ENCODE results near the gene PTPRU. TPM values are rescaled to one million over a fixed set of nuclear protein-coding genes. Genes with fewer than 3 reads are reported as not detected.

The PTPRU gene
- total RNA-seq, 5 donors from 2014 or later (not counting 1 experiment from before 2014, with no cell fraction given): 0.13 to 0.82 (median 0.33) TPM; not detected in 2

DNA sequence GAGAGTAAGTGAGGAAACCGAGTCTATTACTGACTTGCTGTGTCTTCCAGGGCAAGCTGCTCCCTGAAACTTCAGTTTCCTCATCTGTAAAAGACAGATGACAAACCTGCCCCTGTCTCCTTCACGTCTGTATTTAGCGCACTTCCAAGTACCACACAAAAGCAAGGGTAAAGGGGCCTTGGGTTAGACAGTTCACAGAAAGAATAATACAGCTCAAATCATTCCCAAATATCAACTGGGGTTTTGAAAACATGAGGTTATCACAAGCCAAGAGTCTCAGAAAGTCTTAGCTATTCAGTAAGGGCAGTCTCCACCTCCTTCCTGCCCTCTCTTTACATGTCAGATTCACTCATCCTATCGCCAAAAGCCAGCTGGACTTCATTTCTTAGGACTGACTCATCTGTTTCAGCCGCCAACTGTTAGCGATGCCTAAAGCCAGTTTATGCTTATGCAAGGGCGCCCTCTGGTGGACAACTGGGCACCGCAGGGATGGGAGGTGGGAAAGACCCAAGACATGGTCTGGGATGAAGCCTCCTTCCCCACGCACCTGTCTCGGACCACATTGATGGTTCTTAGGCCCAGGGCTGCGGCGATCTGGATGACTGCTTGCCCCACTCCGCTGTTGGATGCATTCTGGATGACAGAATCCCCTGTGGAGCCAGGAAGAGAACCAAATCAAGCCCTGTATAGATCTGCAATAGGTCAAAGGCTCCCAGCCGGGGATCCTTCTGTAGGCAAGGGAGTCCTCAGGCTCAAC is 33.6 kb upstream of the PTPRU start:
- Histone ChIP-seq H3K27ac (ENCODE audit: low read length) (no peak overlapping the region), H3K9me3 (no peaks in the 10 kb centered on the region), H3K4me3 (ENCODE audit: control insufficient read depth in 1 of 2, extremely low read depth in 1 of 2, low read length in 1 of 2) (no peak overlapping the region), H3K4me1 (ENCODE audit: control insufficient read depth in 1 of 2, extremely low read depth in 1 of 2, insufficient read depth in 2 of 2, low read length in 2 of 2) (no peaks in the 10 kb centered on the region), H3K27me3 (replicated peaks in 1 of 2; ENCODE audit: control insufficient read depth in 2 of 2, extremely low read depth in 1 of 2, insufficient read depth in 2 of 2, low read length in 1 of 2) (no peaks in the 10 kb centered on the region), H3K36me3 (ENCODE audit: control insufficient read depth in 2 of 2, extremely low read depth in 1 of 2, insufficient read depth in 1 of 2, low read length in 1 of 2) (peaks cover 17 to 39% of the 10 kb centered on the region in 2 donors)
- CTCF ChIA-PET: interaction anchor here (0.5 to 4.5 kb wide), 18 partner anchors 10 to 466 kb away, joined by 3 to 35 read pairs (median 3); partner anchors contain the start of genes SRSF4 (in 2 of the 2) and YTHDF2 (in 1 of the 2)
- ATAC-seq (replicated peaks in 1 of 4) (peak; percentile 88 to 93 (median 93)), DNase-seq (peak; percentile 55 to 91 (median 81))
- POLR2A ChIA-PET: interaction anchor here in 1 of 2 donors (1.1 kb wide), 1 partner anchor 22 kb away, joined by 4 read pairs; no protein-coding TSS in a partner anchor
- no peaks in the 10 kb centered on the region for H3K9me3 Mint-ChIP-seq
- H3K4me3 Mint-ChIP-seq: no peak overlapping the region
- no peak overlapping the region for H3K27ac Mint-ChIP-seq
- peaks cover 0 to 3% (median 0%) of the 10 kb centered on the region in 3 donors for H3K4me1 Mint-ChIP-seq
- peaks cover 20% of the 10 kb centered on the region for H3K36me3 Mint-ChIP-seq
- WGBS (ENCODE audit: insufficient coverage): 27% methylated on average over 9 of the region's 14 CpGs
- H3K27me3 Mint-ChIP-seq: no peaks in the 10 kb centered on the region

DNA sequence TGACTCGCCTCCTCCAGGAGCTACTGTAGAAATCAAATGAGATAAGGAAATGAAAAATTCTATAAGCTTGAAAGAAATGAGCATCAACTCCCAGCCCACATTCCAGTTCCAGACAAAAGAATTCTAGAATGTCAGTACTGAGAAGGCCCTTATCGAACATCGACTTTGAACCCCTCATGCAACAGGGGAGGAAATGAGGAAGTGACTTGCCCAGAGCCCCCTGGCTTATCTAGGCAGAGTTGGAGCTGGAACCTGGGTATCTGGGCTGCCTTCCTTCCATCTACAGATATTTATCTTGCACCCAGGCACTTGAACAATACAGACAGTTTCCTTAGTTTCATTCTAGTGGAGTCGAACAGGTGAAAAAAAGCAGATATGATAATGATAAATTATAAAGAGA is 27.9 kb upstream of the PTPRU start:
- Mint-ChIP-seq H3K4me1 (no peaks in the 10 kb centered on the region), H3K4me3 (no peak overlapping the region), H3K9me3 (no peaks in the 10 kb centered on the region), H3K27ac (peak overlapping the region in 1 of 2 donors; percentile 48), H3K36me3 (peaks cover 30% of the 10 kb centered on the region), H3K27me3 (no peaks in the 10 kb centered on the region)
- Histone ChIP-seq H3K27ac (ENCODE audit: low read length) (no peak overlapping the region), H3K4me1 (ENCODE audit: control insufficient read depth in 1 of 2, extremely low read depth in 1 of 2, insufficient read depth in 2 of 2, low read length in 2 of 2) (no peaks in the 10 kb centered on the region), H3K9me3 (no peaks in the 10 kb centered on the region), H3K4me3 (ENCODE audit: control insufficient read depth in 1 of 2, extremely low read depth in 1 of 2, low read length in 1 of 2) (no peak overlapping the region), H3K36me3 (ENCODE audit: control insufficient read depth in 2 of 2, extremely low read depth in 1 of 2, insufficient read depth in 1 of 2, low read length in 1 of 2) (peaks cover 4 to 45% of the 10 kb centered on the region in 2 donors), H3K27me3 (replicated peaks in 1 of 2; ENCODE audit: control insufficient read depth in 2 of 2, extremely low read depth in 1 of 2, insufficient read depth in 2 of 2, low read length in 1 of 2) (no peaks in the 10 kb centered on the region)
- CTCF ChIA-PET: interaction anchor here in 1 of 2 donors (1.0 kb wide), 1 partner anchor 11 kb away, joined by 3 read pairs; no protein-coding TSS in a partner anchor
- ATAC-seq (replicated peaks in 1 of 4) (no peak), DNase-seq (no peak)
- POLR2A ChIA-PET: no interaction called here
- no CpG with 5 or more reads among the region's 4 CpGs for WGBS (ENCODE audit: insufficient coverage)

DNA sequence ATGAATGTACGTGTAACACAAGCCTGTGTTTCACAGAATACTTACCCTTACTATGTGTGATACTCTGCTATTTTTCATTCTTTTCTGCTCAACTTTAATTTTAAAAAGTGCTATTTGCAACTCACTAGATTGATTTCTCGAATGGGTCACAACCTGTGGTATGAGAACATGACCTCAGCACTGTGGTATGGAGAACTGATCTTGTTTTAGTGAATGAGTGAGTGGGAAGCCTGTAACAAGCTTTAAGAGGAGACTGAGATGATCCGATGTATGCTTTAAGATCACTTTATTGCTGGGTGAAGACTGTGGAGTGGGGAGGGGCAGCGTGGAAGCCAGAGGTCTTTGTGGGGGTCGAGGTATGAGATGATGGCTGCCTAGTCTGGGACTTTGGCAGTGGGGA is 27.1 kb upstream of the PTPRU start:
- Mint-ChIP-seq H3K36me3 (peaks cover 34% of the 10 kb centered on the region), H3K9me3 (no peaks in the 10 kb centered on the region), H3K27ac (no peak overlapping the region), H3K27me3 (no peaks in the 10 kb centered on the region), H3K4me1 (no peaks in the 10 kb centered on the region), H3K4me3 (no peak overlapping the region)
- ChIA-PET CTCF (no interaction called here), POLR2A (no interaction called here)
- H3K27ac ChIP-seq (ENCODE audit: low read length): no peak overlapping the region
- H3K27me3 ChIP-seq (replicated peaks in 1 of 2; ENCODE audit: control insufficient read depth in 2 of 2, extremely low read depth in 1 of 2, insufficient read depth in 2 of 2, low read length in 1 of 2): no peaks in the 10 kb centered on the region
- no peaks in the 10 kb centered on the region for H3K4me1 ChIP-seq (ENCODE audit: control insufficient read depth in 1 of 2, extremely low read depth in 1 of 2, insufficient read depth in 2 of 2, low read length in 2 of 2)
- 95% methylated on average over 4 of the region's 5 CpGs for WGBS (ENCODE audit: insufficient coverage)
- H3K36me3 ChIP-seq (ENCODE audit: control insufficient read depth in 2 of 2, extremely low read depth in 1 of 2, insufficient read depth in 1 of 2, low read length in 1 of 2): peaks cover 4 to 43% of the 10 kb centered on the region in 2 donors
- DNase-seq (no peak), ATAC-seq (replicated peaks in 1 of 4) (no peak)
- H3K9me3 ChIP-seq: no peaks in the 10 kb centered on the region
- H3K4me3 ChIP-seq (ENCODE audit: control insufficient read depth in 1 of 2, extremely low read depth in 1 of 2, low read length in 1 of 2): no peak overlapping the region

DNA sequence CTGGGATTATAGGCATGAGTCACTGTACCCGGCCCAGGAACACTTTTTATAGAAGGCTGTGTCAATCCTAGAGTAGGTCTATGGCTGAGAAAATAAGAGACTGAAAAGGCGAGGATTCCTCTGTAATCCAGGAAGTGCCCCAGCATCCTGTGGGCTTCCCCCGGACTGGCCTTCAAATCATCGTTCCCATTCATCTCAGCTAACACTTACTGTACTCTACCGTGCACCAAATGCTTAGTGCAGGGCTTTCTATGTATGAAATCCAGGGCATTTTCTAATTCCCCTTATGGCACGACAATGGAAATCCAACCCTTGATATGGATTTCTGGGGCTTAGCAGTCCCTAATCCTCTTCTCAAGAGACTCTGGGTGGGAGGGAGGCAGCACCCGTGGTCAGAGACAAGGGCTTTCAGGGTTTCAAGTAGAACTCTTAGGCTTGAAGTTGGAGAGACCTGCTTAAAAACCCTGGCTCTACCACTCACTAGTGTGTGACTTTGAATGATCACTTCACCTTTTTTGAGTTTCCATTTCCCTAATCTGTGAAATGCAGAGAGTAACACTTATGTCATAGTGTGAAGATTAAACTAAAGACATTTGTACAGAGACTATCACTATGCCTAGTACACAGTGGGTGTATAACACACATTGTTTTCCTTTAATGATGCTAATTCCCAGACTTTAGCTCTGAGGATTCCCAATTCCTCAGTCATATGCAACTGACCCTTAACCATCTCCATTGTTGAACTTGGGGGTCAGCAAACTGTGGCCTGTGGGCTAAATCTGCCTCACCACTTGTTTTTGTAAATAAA is 25.8 kb upstream of the PTPRU start:
- no peaks in the 10 kb centered on the region for H3K4me1 Mint-ChIP-seq
- H3K27me3 Mint-ChIP-seq: no peaks in the 10 kb centered on the region
- Histone ChIP-seq H3K36me3 (ENCODE audit: control insufficient read depth in 2 of 2, extremely low read depth in 1 of 2, insufficient read depth in 1 of 2, low read length in 1 of 2) (peaks cover 2 to 46% of the 10 kb centered on the region in 2 donors), H3K27me3 (replicated peaks in 1 of 2; ENCODE audit: control insufficient read depth in 2 of 2, extremely low read depth in 1 of 2, insufficient read depth in 2 of 2, low read length in 1 of 2) (no peaks in the 10 kb centered on the region), H3K27ac (ENCODE audit: low read length) (no peak overlapping the region), H3K9me3 (no peaks in the 10 kb centered on the region), H3K4me3 (ENCODE audit: control insufficient read depth in 1 of 2, extremely low read depth in 1 of 2, low read length in 1 of 2) (no peak overlapping the region), H3K4me1 (ENCODE audit: control insufficient read depth in 1 of 2, extremely low read depth in 1 of 2, insufficient read depth in 2 of 2, low read length in 2 of 2) (no peaks in the 10 kb centered on the region)
- no peak overlapping the region for H3K27ac Mint-ChIP-seq
- peaks cover 39% of the 10 kb centered on the region for H3K36me3 Mint-ChIP-seq
- ATAC-seq (replicated peaks in 1 of 4) (no peak), DNase-seq (no peak)
- no peaks in the 10 kb centered on the region for H3K9me3 Mint-ChIP-seq
- ChIA-PET POLR2A (no interaction called here), CTCF (no interaction called here)
- no peak overlapping the region for H3K4me3 Mint-ChIP-seq
- WGBS (ENCODE audit: insufficient coverage): 56% methylated on average over 3 of the region's 7 CpGs

DNA sequence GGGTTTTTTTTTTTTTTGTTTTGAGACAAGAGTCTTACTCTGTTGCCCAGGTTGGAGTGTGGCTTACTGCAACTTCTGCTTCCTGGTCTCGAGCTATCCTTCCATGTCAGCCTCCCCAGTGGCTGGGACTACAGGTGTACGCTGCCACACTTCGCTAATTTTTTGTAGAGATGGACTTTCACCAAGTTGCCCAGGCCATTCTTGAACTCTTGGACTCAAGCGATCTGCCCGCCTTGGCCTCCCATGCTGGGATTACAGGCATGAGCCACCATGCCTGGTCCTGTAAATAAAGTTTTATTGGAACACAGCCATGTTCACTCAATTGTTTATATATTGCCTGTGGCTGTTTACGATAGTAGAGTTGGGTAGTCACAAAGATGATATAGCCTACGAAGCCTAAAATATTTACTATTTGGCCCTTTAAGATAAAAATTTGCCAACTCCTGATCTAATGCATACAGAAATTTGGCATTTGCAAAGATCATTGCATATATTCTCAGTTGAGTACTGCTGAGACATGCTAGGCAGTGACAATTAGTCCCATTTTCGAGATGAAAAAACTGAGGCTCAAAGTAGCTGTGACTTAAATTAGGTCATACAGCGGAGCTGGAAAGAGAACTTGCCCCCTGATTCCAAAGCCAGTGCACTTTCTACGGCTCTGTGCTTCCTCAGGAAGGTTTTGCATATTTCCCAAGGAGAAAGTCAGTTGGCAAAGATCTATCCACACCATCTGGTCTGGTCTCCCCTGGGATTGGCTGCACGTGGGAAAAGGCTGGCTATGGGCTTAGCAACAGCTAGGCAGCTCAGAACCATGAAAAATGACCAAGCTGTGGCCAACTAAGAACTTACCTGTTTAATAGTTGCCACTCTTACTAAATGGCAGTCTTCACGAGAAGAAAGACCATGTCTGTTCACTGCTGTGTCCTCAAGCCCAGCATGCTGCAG is 25.0 kb upstream of the PTPRU start:
- Mint-ChIP-seq H3K4me1 (no peaks in the 10 kb centered on the region), H3K27me3 (no peaks in the 10 kb centered on the region), H3K27ac (no peak overlapping the region), H3K4me3 (no peak overlapping the region), H3K9me3 (no peaks in the 10 kb centered on the region), H3K36me3 (peaks cover 37% of the 10 kb centered on the region)
- no peak for ATAC-seq (replicated peaks in 1 of 4)
- ChIA-PET POLR2A (no interaction called here), CTCF (no interaction called here)
- Histone ChIP-seq H3K36me3 (ENCODE audit: control insufficient read depth in 2 of 2, extremely low read depth in 1 of 2, insufficient read depth in 1 of 2, low read length in 1 of 2) (peaks cover 2 to 44% of the 10 kb centered on the region in 2 donors), H3K27me3 (replicated peaks in 1 of 2; ENCODE audit: control insufficient read depth in 2 of 2, extremely low read depth in 1 of 2, insufficient read depth in 2 of 2, low read length in 1 of 2) (no peaks in the 10 kb centered on the region), H3K27ac (ENCODE audit: low read length) (no peak overlapping the region), H3K4me3 (ENCODE audit: control insufficient read depth in 1 of 2, extremely low read depth in 1 of 2, low read length in 1 of 2) (no peak overlapping the region), H3K9me3 (no peaks in the 10 kb centered on the region), H3K4me1 (ENCODE audit: control insufficient read depth in 1 of 2, extremely low read depth in 1 of 2, insufficient read depth in 2 of 2, low read length in 2 of 2) (no peaks in the 10 kb centered on the region)
- 84% methylated on average over 8 of the region's 12 CpGs for WGBS (ENCODE audit: insufficient coverage)
- no peak for DNase-seq

DNA sequence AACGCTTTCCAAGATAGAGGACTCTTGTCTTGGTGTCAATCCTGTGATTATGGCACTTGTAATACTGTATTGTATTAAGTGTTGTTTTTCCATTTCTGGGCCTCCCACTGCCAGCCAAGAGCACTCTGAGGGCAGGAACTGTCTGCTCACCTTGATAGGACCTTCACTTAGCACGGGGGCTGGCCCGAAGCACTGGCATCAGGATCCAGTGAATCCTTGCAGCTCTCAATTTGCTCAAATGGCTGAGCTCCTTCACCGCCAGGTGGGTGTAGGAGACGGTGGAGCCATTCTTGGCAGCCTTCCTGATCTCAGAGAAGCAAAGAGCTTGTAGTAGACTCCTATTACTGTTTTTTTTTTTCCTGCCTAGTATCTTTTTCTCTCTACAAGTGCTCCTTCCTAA is 23.3 kb upstream of the PTPRU start:
- no peaks in the 10 kb centered on the region for H3K9me3 ChIP-seq
- H3K4me1 Mint-ChIP-seq: no peaks in the 10 kb centered on the region
- no peak overlapping the region for H3K4me3 Mint-ChIP-seq
- WGBS (ENCODE audit: insufficient coverage): 84% methylated on average over 3 of the region's 5 CpGs
- peaks cover 2 to 44% of the 10 kb centered on the region in 2 donors for H3K36me3 ChIP-seq (ENCODE audit: control insufficient read depth in 2 of 2, extremely low read depth in 1 of 2, insufficient read depth in 1 of 2, low read length in 1 of 2)
- H3K27me3 Mint-ChIP-seq: no peaks in the 10 kb centered on the region
- ATAC-seq (replicated peaks in 1 of 4): no peak
- no peaks in the 10 kb centered on the region for H3K27me3 ChIP-seq (replicated peaks in 1 of 2; ENCODE audit: control insufficient read depth in 2 of 2, extremely low read depth in 1 of 2, insufficient read depth in 2 of 2, low read length in 1 of 2)
- DNase-seq: no peak
- H3K4me3 ChIP-seq (ENCODE audit: control insufficient read depth in 1 of 2, extremely low read depth in 1 of 2, low read length in 1 of 2): no peak overlapping the region
- POLR2A ChIA-PET: interaction anchor here in 1 of 2 donors (0.6 kb wide), 1 partner anchor 1591 kb away, joined by 3 read pairs; no protein-coding TSS in a partner anchor
- H3K36me3 Mint-ChIP-seq: peaks cover 40% of the 10 kb centered on the region
- H3K4me1 ChIP-seq (ENCODE audit: control insufficient read depth in 1 of 2, extremely low read depth in 1 of 2, insufficient read depth in 2 of 2, low read length in 2 of 2): no peaks in the 10 kb centered on the region
- H3K9me3 Mint-ChIP-seq: no peaks in the 10 kb centered on the region
- H3K27ac ChIP-seq (ENCODE audit: low read length): no peak overlapping the region
- no peak overlapping the region for H3K27ac Mint-ChIP-seq
- CTCF ChIA-PET: interaction anchor here in 1 of 2 donors (1.0 kb wide), 1 partner anchor 11 kb away, joined by 3 read pairs; no protein-coding TSS in a partner anchor

Data from T-cell (primary cell).